Fibroblast of lung (primary cell): ENCODE results near the gene ADD2.

Source experiments
- CTCF ChIP-seq, 2 donors: IDR thresholded peaks in 1 of 2; conservative IDR thresholded peaks in 1 of 2; 1 replicate in 1 of 2; 2 replicates in 1 of 2; pipeline ENCODE4 v1.5.1; 2011 to 2012; ENCODE audit warnings: low read length in 2 of 2, control low read depth in 1 of 2, inconsistent platforms in 1 of 2, low read depth in 1 of 2, mild to moderate bottlenecking in 1 of 2
- EZH2 ChIP-seq: IDR thresholded peaks from 2 replicates; pipeline ENCODE4 v1.5.1; 2012; ENCODE audit warnings: low read length, control low read depth, mild to moderate bottlenecking; ENCODE audit errors: missing control alignments

- no peak for TF ChIP-seq EZH2
- TF ChIP-seq CTCF (conservative IDR thresholded peaks at IDR 0.05 in 1 of 2, IDR thresholded peaks at IDR 0.05 in 1 of 2; ENCODE audit: low read depth in 1 of 2, low read length in 2 of 2), result no peak
Measured at GRCh38 chr2:70675862-70676261, 92.1 kb downstream of the ADD2 start.
